ENCODE results near the gene TFDP1.

DNA sequence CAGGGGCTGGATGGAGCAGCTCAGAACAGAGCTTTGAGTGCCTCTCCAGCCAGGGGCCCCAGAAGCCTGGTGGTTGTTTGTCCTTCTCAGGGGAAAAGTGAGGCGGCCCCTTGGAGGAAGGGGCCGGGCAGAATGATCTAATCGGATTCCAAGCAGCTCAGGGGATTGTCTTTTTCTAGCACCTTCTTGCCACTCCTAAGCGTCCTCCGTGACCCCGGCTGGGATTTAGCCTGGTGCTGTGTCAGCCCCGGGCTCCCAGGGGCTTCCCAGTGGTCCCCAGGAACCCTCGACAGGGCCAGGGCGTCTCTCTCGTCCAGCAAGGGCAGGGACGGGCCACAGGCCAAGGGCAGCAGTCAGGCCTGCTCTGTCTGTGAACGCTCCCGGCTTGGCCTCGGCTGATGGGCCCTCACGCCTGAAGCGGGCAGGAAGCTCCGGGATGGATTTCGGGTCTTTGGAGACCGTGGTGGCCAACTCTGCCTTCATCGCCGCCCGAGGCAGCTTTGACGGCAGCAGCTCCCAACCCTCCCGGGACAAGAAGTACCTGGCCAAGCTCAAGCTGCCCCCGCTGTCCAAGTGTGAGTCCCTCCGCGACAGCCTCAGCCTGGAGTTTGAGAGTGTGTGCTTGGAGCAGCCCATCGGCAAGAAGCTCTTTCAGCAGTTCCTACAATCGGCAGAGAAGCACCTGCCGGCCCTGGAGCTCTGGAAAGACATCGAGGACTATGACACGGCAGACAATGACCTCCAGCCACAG is 82.6 kb downstream of the TFDP1 start, which contains the start of gene GRK1:
- TF ChIP-seq CEBPB (IDR thresholded peaks at IDR 0.05) (no peak), RAD21 (IDR thresholded peaks at IDR 0.05; ENCODE audit: low read depth) (no peak), EP300 (IDR thresholded peaks at IDR 0.05; ENCODE audit: borderline replicate concordance) (no peak), CREB1 (IDR thresholded peaks at IDR 0.05; ENCODE audit: low read depth) (no peak), TAF1 (IDR thresholded peaks at IDR 0.05; ENCODE audit: low read depth) (no peak)
